A673 (cell line): ENCODE results near the gene MAP3K10. TPM values are rescaled to one million over a fixed set of nuclear protein-coding genes. Genes with fewer than 3 reads are reported as not detected.

Experiments
- BruUV-seq: library from RNA; stranded (reverse); fragments of 400-500 nt; replicated peaks from 2 replicates; lab custom pipeline; 2021; lab: Mats Ljungman, UMichigan
- CTCF ChIA-PET: fragments of 300-600 bp; sonication (Branson Sonifier 250); formaldehyde crosslinking; loops from one replicate; lab custom pipeline; 2022; ENCODE audit warnings: antibody characterized with exemption; lab: Charles Lee
- POLR2A ChIA-PET: fragments of 300-600 bp; sonication (Branson Sonifier 250); formaldehyde crosslinking; loops from one replicate; lab custom pipeline; 2022; ENCODE audit warnings: antibody characterized with exemption; ENCODE audit not compliant: low non-redundant PET; lab: Charles Lee
- DNase-seq: peaks from one replicate; pipeline ENCODE4 v3.0.0-alpha.2; 2015; ENCODE audit warnings: low spot score
- H3K27ac ChIP-seq: fragments of 200-600 bp; sonication (generic); 2 replicates; pipeline ENCODE4 v1.5.1; 2016; ENCODE audit warnings: mixed run types, low read depth, mild to moderate bottlenecking, mixed read lengths, antibody characterized with exemption, low read length; ENCODE audit not compliant: poor library complexity, severe bottlenecking
- H3K27me3 ChIP-seq: fragments of 200-600 bp; sonication (generic); replicated peaks from 2 replicates; pipeline ENCODE4 v1.6.1; 2017; ENCODE audit warnings: mixed run types, low read depth, mild to moderate bottlenecking, mixed read lengths, antibody characterized with exemption, low read length; ENCODE audit not compliant: insufficient read depth, poor library complexity
- H3K36me3 ChIP-seq: fragments of 200-600 bp; sonication (generic); 2 replicates; pipeline ENCODE4 v1.6.1; 2016; ENCODE audit warnings: mixed run types, mild to moderate bottlenecking, mixed read lengths, antibody characterized with exemption, low read length; ENCODE audit not compliant: insufficient read depth, poor library complexity, severe bottlenecking
- H3K4me1 ChIP-seq: fragments of 200-600 bp; sonication (generic); 2 replicates; pipeline ENCODE4 v1.6.1; 2017; ENCODE audit warnings: mixed run types, mild to moderate bottlenecking, mixed read lengths, antibody characterized with exemption, low read length; ENCODE audit not compliant: insufficient read depth, poor library complexity, severe bottlenecking
- H3K4me3 ChIP-seq: fragments of 200-600 bp; sonication (generic); 2 replicates; pipeline ENCODE4 v1.5.1; 2016; ENCODE audit warnings: low read depth, mixed run types, mild to moderate bottlenecking, mixed read lengths, low read length; ENCODE audit not compliant: poor library complexity, severe bottlenecking
- H3K9me3 ChIP-seq: fragments of 200-600 bp; sonication (generic); 2 replicates; pipeline ENCODE4 v1.6.1; 2016; ENCODE audit warnings: mixed run types, low read depth, mild to moderate bottlenecking, mixed read lengths, antibody characterized with exemption, low read length; ENCODE audit not compliant: poor library complexity, severe bottlenecking
- CTCF ChIP-seq: fragments of 300-800, 200-600 bp; sonication (generic); conservative IDR thresholded peaks from 2 replicates; pipeline ENCODE4 v1.5.1; 2017; ENCODE audit warnings: low read depth, mild to moderate bottlenecking, antibody characterized with exemption, low read length, moderate library complexity, mixed read lengths
- EZH2 ChIP-seq: fragments of 200-600 bp; sonication (generic); IDR thresholded peaks from 2 replicates; pipeline ENCODE4 v1.6.1; 2017; ENCODE audit warnings: borderline replicate concordance, low read depth, mild to moderate bottlenecking, mixed read lengths, antibody characterized with exemption, low read length; ENCODE audit not compliant: poor library complexity, severe bottlenecking
- intact Hi-C: fragments of 100-400 bp; cut with micrococcal nuclease; formaldehyde crosslinking; loops from one replicate; pipeline ENCODE4 v1.10.0; 2022; ENCODE audit not compliant: unreplicated experiment
- total RNA-seq: library from RNA; stranded (reverse); gene quantifications from 2 replicates; pipeline ENCODE4 v1.2.3, GENCODE V29; 2021

The MAP3K10 gene
- total RNA-seq, 1 experiment from 2014 or later = 17.8 TPM

DNA sequence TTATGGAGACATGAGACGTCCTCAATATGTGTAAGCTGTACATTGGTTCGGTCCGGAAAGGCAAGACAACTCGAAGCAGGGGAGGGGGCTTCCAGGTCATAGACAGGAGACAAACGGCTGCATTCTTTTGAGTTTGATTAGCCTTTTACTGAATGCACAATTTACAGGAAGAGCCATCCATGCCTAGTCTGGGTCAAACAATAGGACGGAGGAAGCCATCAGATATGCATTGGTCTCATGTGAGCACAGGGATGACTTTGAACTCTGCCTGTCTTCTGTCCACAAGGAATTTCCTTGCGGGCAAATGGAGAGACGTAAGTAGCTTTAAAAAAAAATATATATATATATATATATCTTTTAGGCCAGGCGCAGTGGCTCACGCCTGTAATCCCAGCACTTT is 37.1 kb downstream of the MAP3K10 start:
- Histone ChIP-seq H3K27ac (no peak overlapping the region), H3K27me3 (peaks cover 3% of the 10 kb centered on the region), H3K4me3 (no peak overlapping the region), H3K36me3 (no peaks in the 10 kb centered on the region), H3K9me3 (no peaks in the 10 kb centered on the region), H3K4me1 (peaks cover 7% of the 10 kb centered on the region)
- CTCF ChIA-PET = interaction anchor here (0.6 kb wide), 1 partner anchor 139 kb away, joined by 3 read pairs; no protein-coding TSS in a partner anchor
- POLR2A ChIA-PET = no interaction called here
- DNase-seq = no peak
- TF ChIP-seq EZH2 (no peak), CTCF (no peak)
- no TSS peak for BruUV-seq
- intact Hi-C loops = no loop called here

- no peaks in the 10 kb centered on the region for H3K9me3 ChIP-seq
- BruUV-seq = no TSS peak
- peaks cover 3% of the 10 kb centered on the region for H3K27me3 ChIP-seq
- peaks cover 1% of the 10 kb centered on the region for H3K36me3 ChIP-seq
- peaks cover 7% of the 10 kb centered on the region for H3K4me1 ChIP-seq
- no peak for DNase-seq
- TF ChIP-seq CTCF = no peak
- no peak for TF ChIP-seq EZH2
- ChIA-PET CTCF (interaction anchor here (0.6 kb wide), 1 partner anchor 138 kb away, joined by 3 read pairs; no protein-coding TSS in a partner anchor), POLR2A (no interaction called here)
- intact Hi-C loops = no loop called here
- no peak overlapping the region for H3K4me3 ChIP-seq
- no peak overlapping the region for H3K27ac ChIP-seq
Observed at GRCh38 chr19:40228863-40229262, 37.6 kb downstream of the MAP3K10 start.

GRCh38 chr19:40229484-40229883 is 38.3 kb downstream of the MAP3K10 start:
- intact Hi-C loops = no loop called here

More at GRCh38 chr19:40229484-40229883, 38.3 kb downstream of the MAP3K10 start:
- DNase-seq = no peak
- no peak overlapping the region for H3K27ac ChIP-seq
- H3K36me3 ChIP-seq = peaks cover 5% of the 10 kb centered on the region
- no TSS peak for BruUV-seq
- TF ChIP-seq EZH2 = no peak
- TF ChIP-seq CTCF = no peak
- H3K9me3 ChIP-seq = no peaks in the 10 kb centered on the region
- H3K27me3 ChIP-seq = peaks cover 3% of the 10 kb centered on the region
- CTCF ChIA-PET = no interaction called here
- H3K4me1 ChIP-seq = peaks cover 7% of the 10 kb centered on the region
- no peak overlapping the region for H3K4me3 ChIP-seq
- POLR2A ChIA-PET = no interaction called here
